HEK293T (cell line): ENCODE data around the gene LUZP4.

Source experiments
- BHLHE40 ChIP-seq: fragments of 450-650 bp; IDR thresholded peaks from 2 replicates; pipeline ENCODE4 v1.6.1; 2016; ENCODE audit warnings: mild to moderate bottlenecking, moderate library complexity, borderline replicate concordance
- FOXA1 ChIP-seq: fragments of 450-650 bp; IDR thresholded peaks from 2 replicates; pipeline ENCODE4 v1.6.1; 2016; ENCODE audit warnings: mild to moderate bottlenecking
- FOXK2 ChIP-seq: fragments of 450-650 bp; IDR thresholded peaks from 2 replicates; pipeline ENCODE4 v1.6.1; 2016; ENCODE audit warnings: mild to moderate bottlenecking
- FOXM1 ChIP-seq: fragments of 450-650 bp; IDR thresholded peaks from 2 replicates; pipeline ENCODE4 v1.6.1; 2017; ENCODE audit warnings: mild to moderate bottlenecking, borderline replicate concordance
- HDGF ChIP-seq: fragments of 450-650 bp; IDR thresholded peaks from 2 replicates; pipeline ENCODE4 v1.6.1; 2017; ENCODE audit warnings: antibody characterized with exemption, borderline replicate concordance
- LEF1 ChIP-seq: fragments of 450-650 bp; IDR thresholded peaks from 2 replicates; pipeline ENCODE4 v1.6.1; 2017; ENCODE audit warnings: mild to moderate bottlenecking, borderline replicate concordance
- NFRKB ChIP-seq: fragments of 450-650 bp; IDR thresholded peaks from 2 replicates; pipeline ENCODE4 v1.6.1; 2016; ENCODE audit warnings: mild to moderate bottlenecking, moderate library complexity
- SP1 ChIP-seq: fragments of 450-650 bp; IDR thresholded peaks from 2 replicates; pipeline ENCODE4 v1.6.1; 2017
- ZNF384 ChIP-seq: fragments of 450-650 bp; IDR thresholded peaks from 2 replicates; pipeline ENCODE4 v1.6.1; 2016

DNA sequence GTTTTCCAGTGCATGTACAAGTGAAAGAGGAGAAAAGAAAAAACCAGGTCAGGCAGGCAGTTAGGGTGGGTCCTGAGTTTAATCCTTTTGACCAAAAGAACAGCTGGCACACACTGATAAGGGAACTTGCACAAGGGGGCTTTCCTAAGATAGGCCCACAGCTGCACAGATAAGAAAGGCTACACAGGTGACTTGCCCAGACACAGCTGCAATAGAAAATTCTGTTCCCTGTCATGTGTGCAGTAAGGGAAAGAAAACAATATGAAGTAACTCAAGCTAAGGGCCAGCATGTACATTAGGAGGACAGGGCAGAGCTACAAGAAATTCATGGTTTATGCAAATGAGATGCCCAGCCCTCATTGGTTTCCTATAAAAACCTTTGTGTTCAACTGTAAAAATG, 32.9 kb downstream of the LUZP4 start:
- TF ChIP-seq SP1 = no peak
- no peak for TF ChIP-seq FOXM1
- no peak for TF ChIP-seq ZNF384
- no peak for TF ChIP-seq BHLHE40
- no peak for TF ChIP-seq NFRKB
- TF ChIP-seq FOXK2 = no peak
- TF ChIP-seq FOXA1 = no peak
- TF ChIP-seq LEF1 = no peak
- no peak for TF ChIP-seq HDGF
